Stomach (tissue), 9 donors: ENCODE measurements around the gene L3MBTL4. TPM values are rescaled to one million over a fixed set of nuclear protein-coding genes. Genes with fewer than 3 reads are reported as not detected.

ENCODE experiments used
- DNase-seq, 2 donors: peaks; one replicate each; pipeline versions ENCODE4 v3.0.0 to v3.0.0-alpha.2; 2013 to 2019
- H3K27ac ChIP-seq, 5 donors: fragments of 200-600 bp in 4 of 5; sonication (generic) in 4 of 5; one replicate each; pipeline ENCODE4 v1.5.1; 2013 to 2019; ENCODE audit warnings: mild to moderate bottlenecking in 1 of 5, moderate library complexity in 1 of 5
- H3K27me3 ChIP-seq, 3 donors: fragments of 200-600 bp; sonication (generic); one replicate each; pipeline ENCODE4 v1.5.1; 2017 to 2019; ENCODE audit warnings: mixed run types in 1 of 3
- H3K36me3 ChIP-seq, 4 donors: fragments of 200-600 bp; sonication (generic); 1 replicate in 3 of 4; 2 replicates in 1 of 4; pipeline ENCODE4 v1.5.1; 2016 to 2019
- H3K4me1 ChIP-seq, 4 donors: fragments of 200-600 bp; sonication (generic); one replicate each; pipeline ENCODE4 v1.5.1; 2016 to 2019
- H3K4me3 ChIP-seq, 4 donors: fragments of 200-600 bp; sonication (generic) in 3 of 4; one replicate each; pipeline ENCODE4 v1.5.1; 2016 to 2019; ENCODE audit warnings: mild to moderate bottlenecking in 1 of 4
- H3K9me3 ChIP-seq, 4 donors: fragments of 200-600 bp; sonication (generic); one replicate each; pipeline ENCODE4 v1.5.1; 2016 to 2019
- CTCF ChIP-seq, 7 experiments: fragments of 450-650 bp in 4 of 7; fragments of 200-600 bp in 3 of 7; sonication (generic) in 3 of 7; IDR thresholded peaks; one replicate each; pipeline ENCODE4 v1.5.1; 2016 to 2019; ENCODE audit warnings: antibody characterized with exemption in 7 of 7, control low read depth in 2 of 7, mild to moderate bottlenecking in 1 of 7
- EP300 ChIP-seq: sonication (generic); formaldehyde crosslinking; IDR thresholded peaks from one replicate; pipeline ENCODE4 v1.6.1; 2017; ENCODE audit warnings: antibody characterized with exemption
- POLR2A ChIP-seq, 4 donors: fragments of 450-650 bp; IDR thresholded peaks; one replicate each; pipeline ENCODE4 v1.6.1; 2016; ENCODE audit warnings: antibody characterized with exemption in 4 of 4, control low read depth in 2 of 4, mild to moderate bottlenecking in 1 of 4, moderate library complexity in 1 of 4
- POLR2AphosphoS5 ChIP-seq, 3 donors: sonication (generic); formaldehyde crosslinking; IDR thresholded peaks; one replicate each; pipeline ENCODE4 v1.6.1; 2016; ENCODE audit warnings: antibody characterized with exemption in 3 of 3
- WGBS, 5 donors: extraction: QIAGEN DNeasy Blood & Tissue Kit in 3 of 5; methylation state at CpG; one replicate each; pipeline versions ENCODE4 v1.1.5 to v1.1.7; 2013 to 2018; 5-methylcytosine and 5-hydroxymethylcytosine counted together
- intact Hi-C: fragments of 100-400 bp; cut with DNase I; formaldehyde crosslinking; loops from one replicate; pipeline ENCODE4 v1.15.1; 2023; ENCODE audit warnings: low total_unique reads
- polyA plus RNA-seq, 3 donors: library from polyadenylated mRNA; stranded (reverse); fragments of 200-250 nt; gene quantifications; one replicate each; pipeline ENCODE4 v1.2.3, GENCODE V29; 2013
- total RNA-seq, 5 donors: library from RNA; depleted of rRNA; stranded (reverse); fragments of >200 nt; gene quantifications; one replicate each; pipeline versions ENCODE4 v1.1.0 to v1.2.3, GENCODE V29; 2014 to 2016
- donor health status: healthy with polysubstance abuse.
- donor health status: Bipolar disorder and iron deficiency.
- donor health status: healthy.

L3MBTL4 gene
- total and polyA plus RNA-seq, 8 donors = 1.9 to 23.3 (median 7.6) TPM

GRCh38 chr18:6352275-6352674 is 62.4 kb downstream of the L3MBTL4 start:
- Histone ChIP-seq H3K9me3 (peaks cover 0 to 6% (median 0%) of the 10 kb centered on the region in 4 donors), H3K27me3 (no peaks in the 10 kb centered on the region), H3K36me3 (no peaks in the 10 kb centered on the region), H3K4me1 (peaks cover 0 to 6% (median 0%) of the 10 kb centered on the region in 4 donors), H3K27ac (no peak overlapping the region), H3K4me3 (no peak overlapping the region)
- no peak for TF ChIP-seq CTCF (IDR thresholded peaks at IDR 0.05)
- no peak for TF ChIP-seq POLR2A (IDR thresholded peaks at IDR 0.05)
- TF ChIP-seq POLR2AphosphoS5 (IDR thresholded peaks at IDR 0.05) = no peak
- no peak for TF ChIP-seq EP300
- no peak for DNase-seq
- intact Hi-C loops = no loop called here

DNA sequence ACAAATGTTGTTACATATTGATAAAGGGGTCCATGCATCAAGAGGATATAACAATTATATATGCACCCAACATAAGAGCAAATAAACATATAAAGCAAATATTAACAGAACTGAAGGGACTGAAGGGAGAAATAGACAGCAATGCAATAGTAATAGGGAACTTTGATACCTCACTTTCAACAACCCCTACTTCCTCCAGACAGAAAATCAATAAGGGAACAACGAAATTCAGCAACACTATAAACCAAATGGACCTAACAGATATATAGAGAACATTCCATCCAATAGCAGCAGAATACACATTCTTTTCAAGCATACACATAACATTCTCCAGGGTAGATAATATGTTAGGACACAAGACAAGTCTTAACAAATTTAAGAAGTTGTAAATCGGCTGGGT is 71.7 kb downstream of the L3MBTL4 start:
- no peak for DNase-seq
- 60 to 85% (median 63%) methylated on average over 2 of the region's 2 CpGs for WGBS, 5 donors
- H3K4me1 ChIP-seq = no peaks in the 10 kb centered on the region
- intact Hi-C loops = no loop called here
- peaks cover 0 to 35% (median 12%) of the 10 kb centered on the region in 4 donors for H3K9me3 ChIP-seq
- no peaks in the 10 kb centered on the region for H3K36me3 ChIP-seq
- no peaks in the 10 kb centered on the region for H3K27me3 ChIP-seq
- no peak for TF ChIP-seq POLR2A (IDR thresholded peaks at IDR 0.05)
- no peak overlapping the region for H3K27ac ChIP-seq
- no peak overlapping the region for H3K4me3 ChIP-seq

- Histone ChIP-seq H3K4me3 (no peak overlapping the region), H3K9me3 (peaks cover 0 to 35% (median 12%) of the 10 kb centered on the region in 4 donors), H3K4me1 (no peaks in the 10 kb centered on the region), H3K27ac (no peak overlapping the region), H3K36me3 (no peaks in the 10 kb centered on the region), H3K27me3 (no peaks in the 10 kb centered on the region)
- TF ChIP-seq CTCF (IDR thresholded peaks at IDR 0.05) = no peak
- intact Hi-C loops = no loop called here
- no peak for DNase-seq
Measured at GRCh38 chr18:6341709-6342108, 73.0 kb downstream of the L3MBTL4 start.

GRCh38 chr18:6341303-6341702 is 73.4 kb downstream of the L3MBTL4 start:
- intact Hi-C loops = no loop called here
- peaks cover 0 to 35% (median 12%) of the 10 kb centered on the region in 4 donors for H3K9me3 ChIP-seq
- TF ChIP-seq POLR2AphosphoS5 (IDR thresholded peaks at IDR 0.05) (no peak), POLR2A (IDR thresholded peaks at IDR 0.05) (no peak), CTCF (IDR thresholded peaks at IDR 0.05) (no peak)
- no peaks in the 10 kb centered on the region for H3K27me3 ChIP-seq
- no peaks in the 10 kb centered on the region for H3K36me3 ChIP-seq
- DNase-seq = no peak
- H3K27ac ChIP-seq = no peak overlapping the region
- no peak overlapping the region for H3K4me3 ChIP-seq
- H3K4me1 ChIP-seq = no peaks in the 10 kb centered on the region

DNA sequence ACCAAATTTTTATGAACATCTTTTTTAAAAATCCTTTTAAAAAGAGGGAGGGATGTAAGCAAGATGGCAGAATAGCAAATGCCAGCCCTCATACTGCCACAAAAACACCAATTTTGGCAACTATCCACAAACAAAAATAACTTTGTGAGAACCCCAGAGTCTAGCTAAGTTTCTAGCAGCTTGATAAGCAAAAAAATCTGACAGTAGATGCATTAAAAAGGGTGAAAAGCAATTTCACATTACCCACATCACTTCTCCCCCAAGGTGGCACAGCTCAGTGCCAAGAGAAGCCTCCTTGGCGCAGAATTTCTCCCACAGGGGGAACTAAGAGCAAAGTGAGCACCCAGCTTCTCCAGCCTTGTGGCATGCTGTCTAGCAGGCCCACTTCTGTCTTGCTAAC is 74.6 kb downstream of the L3MBTL4 start:
- WGBS, 5 donors = 85 to 96% (median 93%) methylated on average over 1 of the region's 1 CpG
- H3K4me1 ChIP-seq = no peaks in the 10 kb centered on the region
- TF ChIP-seq POLR2AphosphoS5 (IDR thresholded peaks at IDR 0.05) (no peak), POLR2A (IDR thresholded peaks at IDR 0.05) (no peak), CTCF (IDR thresholded peaks at IDR 0.05) (no peak), EP300 (no peak)
- H3K36me3 ChIP-seq = no peaks in the 10 kb centered on the region
- H3K9me3 ChIP-seq = peaks cover 0 to 35% (median 12%) of the 10 kb centered on the region in 4 donors
- no peak overlapping the region for H3K27ac ChIP-seq
- H3K4me3 ChIP-seq = no peak overlapping the region
- intact Hi-C loops = no loop called here
- DNase-seq = no peak
- H3K27me3 ChIP-seq = no peaks in the 10 kb centered on the region
